ENCODE data around the gene EPB41.

GRCh38 chr1:29145739-29146437, 231.5 kb downstream of the EPB41 start:
- TF ChIP-seq CTCF (IDR thresholded peaks at IDR 0.05): no peak
- TF ChIP-seq POLR2AphosphoS5 (IDR thresholded peaks at IDR 0.05): peak; percentile 23
- TF ChIP-seq POLR2A (IDR thresholded peaks at IDR 0.05): no peak
- TF ChIP-seq EP300 (IDR thresholded peaks at IDR 0.05): no peak
